Karpas-422 (cell line): ENCODE measurements around the gene LENEP. TPM values are rescaled to one million over a fixed set of nuclear protein-coding genes. Genes with fewer than 3 reads are reported as not detected.

Experiments
- DNase-seq: peaks from one replicate; pipeline ENCODE4 v3.0.0-alpha.2; 2015
- H2AFZ ChIP-seq: fragments of 200-600 bp; sonication (generic); 2 replicates; pipeline ENCODE4 v1.6.1; 2014; ENCODE audit warnings: antibody characterized with exemption, low read length, mixed read lengths
- H3K27ac ChIP-seq: fragments of 200-600 bp; sonication (generic); 2 replicates; pipeline ENCODE4 v1.5.1; 2014; ENCODE audit warnings: mild to moderate bottlenecking, low read length, moderate library complexity
- H3K27me3 ChIP-seq: fragments of 200-600 bp; sonication (generic); 2 replicates; pipeline ENCODE4 v1.6.1; 2014; ENCODE audit warnings: low read length, mixed read lengths
- H3K36me3 ChIP-seq: fragments of 200-600 bp; sonication (generic); 2 replicates; pipeline ENCODE4 v1.6.1; 2014; ENCODE audit warnings: low read length, mixed read lengths; ENCODE audit not compliant: insufficient read depth
- H3K4me1 ChIP-seq: fragments of 200-600 bp; sonication (generic); 2 replicates; pipeline ENCODE4 v1.6.1; 2014; ENCODE audit warnings: mild to moderate bottlenecking, low read length, mixed read lengths
- H3K4me2 ChIP-seq: fragments of 200-600 bp; sonication (generic); 2 replicates; pipeline ENCODE4 v1.6.1; 2014; ENCODE audit warnings: low read length, low read depth, mild to moderate bottlenecking; ENCODE audit not compliant: poor library complexity, severe bottlenecking
- H3K4me3 ChIP-seq: fragments of 200-600 bp; sonication (generic); 2 replicates; pipeline ENCODE4 v1.5.1; 2014; ENCODE audit warnings: mild to moderate bottlenecking, antibody characterized with exemption, low read length, mixed read lengths
- H3K79me2 ChIP-seq: fragments of 200-600 bp; sonication (generic); 2 replicates; pipeline ENCODE4 v1.6.1; 2014; ENCODE audit warnings: mild to moderate bottlenecking, low read length, mixed read lengths
- H3K9ac ChIP-seq: fragments of 200-600 bp; sonication (generic); 2 replicates; pipeline ENCODE4 v1.6.0; 2014; ENCODE audit warnings: low read length
- H3K9me2 ChIP-seq: fragments of 200-600 bp; sonication (generic), shearing (Covaris generic); replicated peaks from 2 replicates; pipeline ENCODE4 v1.6.0; 2014; ENCODE audit warnings: mild to moderate bottlenecking, low read length, moderate library complexity; ENCODE audit not compliant: insufficient read depth
- H3K9me3 ChIP-seq: fragments of 300-700, 200-600 bp; sonication (generic); 2 replicates; pipeline ENCODE4 v1.6.1; 2014; ENCODE audit warnings: low read length, mixed read lengths
- H4K20me1 ChIP-seq: fragments of 200-600 bp; sonication (generic); 2 replicates; pipeline ENCODE4 v1.6.1; 2014; ENCODE audit warnings: mild to moderate bottlenecking, antibody characterized with exemption, low read length, low read depth; ENCODE audit not compliant: insufficient read depth
- total RNA-seq: library from RNA; depleted of rRNA; stranded (reverse); fragments of >200 nt; shearing (Covaris generic); gene quantifications from 2 replicates; pipeline ENCODE4 v1.2.3, GENCODE V29; 2014; ENCODE audit warnings: low replicate concordance

The LENEP gene
- total RNA-seq, 1 experiment from 2014 or later, result 2.6 TPM

DNA sequence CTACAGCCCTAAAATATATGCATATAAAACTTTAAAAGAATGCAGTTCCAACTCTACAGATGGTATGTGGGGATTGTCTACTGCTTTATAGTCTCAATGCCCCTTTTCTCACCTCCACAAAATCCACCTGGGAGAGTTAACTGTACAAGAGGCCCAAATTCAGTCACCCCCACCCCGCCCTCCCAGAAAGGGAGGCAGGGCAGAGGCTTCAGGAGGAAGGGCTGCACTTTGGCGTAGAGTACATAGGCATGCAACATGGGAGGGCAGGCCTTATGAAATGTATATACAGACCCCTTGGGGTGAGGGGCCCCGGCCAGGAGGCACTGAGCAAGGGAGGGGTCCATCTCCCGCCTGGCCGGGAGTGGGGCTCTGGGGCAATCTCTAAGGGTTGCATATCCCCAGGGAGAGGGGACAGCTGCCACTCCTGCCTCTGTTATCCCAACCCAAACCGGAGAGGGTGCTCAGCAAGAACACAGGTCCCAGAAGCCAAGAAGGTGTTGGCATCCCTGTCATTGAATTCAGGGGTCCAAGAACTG is 30.5 kb upstream of the LENEP start:
- H4K20me1 ChIP-seq, result no peaks in the 10 kb centered on the region
- H3K9ac ChIP-seq, result peak overlapping the region; percentile 98
- no peak overlapping the region for H2AFZ ChIP-seq
- H3K9me2 ChIP-seq, result no peaks in the 10 kb centered on the region
- peaks cover 32% of the 10 kb centered on the region for H3K79me2 ChIP-seq
- no peaks in the 10 kb centered on the region for H3K27me3 ChIP-seq
- peak overlapping the region; percentile 87 for H3K27ac ChIP-seq
- H3K4me3 ChIP-seq, result peak overlapping the region; percentile 93
- peak; percentile 59 for DNase-seq
- H3K4me2 ChIP-seq, result peak overlapping the region; percentile 89
- peaks cover 23% of the 10 kb centered on the region for H3K4me1 ChIP-seq
- peaks cover 13% of the 10 kb centered on the region; the same call in 1 of the 2 replicates for H3K36me3 ChIP-seq
- no peaks in the 10 kb centered on the region for H3K9me3 ChIP-seq

DNA sequence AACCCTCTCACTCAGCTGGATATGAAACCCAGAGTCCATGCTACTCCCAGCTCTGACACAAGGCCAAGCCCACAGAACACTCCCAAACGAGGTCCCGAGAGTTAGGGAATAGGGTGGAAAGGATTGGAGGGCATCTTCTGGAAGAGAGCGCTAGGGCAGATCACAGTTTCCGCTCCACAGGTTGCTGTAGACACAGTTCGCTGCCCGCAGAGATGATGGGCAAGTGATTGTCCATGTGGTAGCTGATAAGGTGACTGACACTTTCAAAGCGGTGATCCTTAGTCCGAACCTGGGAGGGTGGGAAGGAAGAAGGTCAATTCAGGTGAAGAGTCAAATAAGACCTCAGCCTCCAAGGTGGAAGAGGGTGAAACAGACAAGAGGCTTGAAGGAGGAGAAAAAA is 29.7 kb upstream of the LENEP start:
- peaks cover 23% of the 10 kb centered on the region for H3K4me1 ChIP-seq
- peak overlapping the region; percentile 93 for H3K4me3 ChIP-seq
- H3K27me3 ChIP-seq, result no peaks in the 10 kb centered on the region
- H3K4me2 ChIP-seq, result peak overlapping the region; percentile 89
- H3K9me2 ChIP-seq, result no peaks in the 10 kb centered on the region
- H3K27ac ChIP-seq, result no peak overlapping the region
- no peaks in the 10 kb centered on the region for H4K20me1 ChIP-seq
- peaks cover 32% of the 10 kb centered on the region for H3K79me2 ChIP-seq
- no peak for DNase-seq
- H2AFZ ChIP-seq, result no peak overlapping the region
- H3K9ac ChIP-seq, result peak overlapping the region; percentile 98
- peaks cover 13% of the 10 kb centered on the region; the same call in 1 of the 2 replicates for H3K36me3 ChIP-seq
- H3K9me3 ChIP-seq, result no peaks in the 10 kb centered on the region

DNA sequence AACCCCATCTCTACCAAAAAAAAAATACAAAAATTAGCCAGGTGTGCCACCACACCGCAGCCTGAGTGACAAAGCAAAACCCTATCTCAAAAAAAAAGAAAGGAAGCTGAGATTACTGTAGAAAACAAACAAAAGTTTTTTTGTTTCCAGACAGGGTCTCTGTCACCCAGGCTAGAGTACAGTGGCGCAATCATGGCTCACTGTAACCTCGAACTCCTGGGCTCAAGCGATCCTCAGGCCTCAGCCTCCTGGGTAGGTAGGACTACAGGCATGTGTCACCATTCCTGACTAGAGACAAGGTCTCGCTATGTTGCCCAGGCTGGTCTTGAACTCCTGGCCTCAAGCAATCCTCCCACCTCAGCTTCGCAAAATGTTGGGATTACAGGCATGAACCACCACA is 29.0 kb upstream of the LENEP start:
- no peak overlapping the region for H2AFZ ChIP-seq
- peaks cover 36% of the 10 kb centered on the region for H3K79me2 ChIP-seq
- H3K27ac ChIP-seq, result no peak overlapping the region
- no peak overlapping the region for H3K4me2 ChIP-seq
- H3K27me3 ChIP-seq, result no peaks in the 10 kb centered on the region
- no peaks in the 10 kb centered on the region for H3K9me3 ChIP-seq
- H3K4me1 ChIP-seq, result peaks cover 28% of the 10 kb centered on the region
- peaks cover 13% of the 10 kb centered on the region; the same call in 1 of the 2 replicates for H3K36me3 ChIP-seq
- no peaks in the 10 kb centered on the region for H3K9me2 ChIP-seq
- H4K20me1 ChIP-seq, result no peaks in the 10 kb centered on the region
- no peak for DNase-seq
- no peak overlapping the region for H3K9ac ChIP-seq
- H3K4me3 ChIP-seq, result no peak overlapping the region

DNA sequence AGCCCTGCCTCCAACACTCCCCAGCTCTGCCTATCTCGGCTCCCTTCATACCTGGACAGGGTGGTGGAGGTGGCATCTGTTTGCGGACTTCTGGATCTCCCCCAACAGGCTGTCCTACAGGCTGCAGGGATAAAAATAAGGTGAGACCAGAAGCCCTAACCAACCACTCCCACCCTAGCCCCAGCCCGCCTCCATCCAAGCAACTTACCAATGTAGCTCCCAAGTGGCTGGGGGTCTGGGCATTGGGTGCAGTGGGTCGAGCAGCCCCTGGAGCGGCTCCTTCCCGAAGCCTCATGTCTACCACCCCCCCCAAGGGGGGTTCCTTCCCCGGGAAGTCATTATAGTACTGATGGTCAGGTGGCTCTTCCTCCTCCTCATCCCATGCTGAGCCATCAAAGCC is 27.3 kb upstream of the LENEP start:
- peaks cover 42% of the 10 kb centered on the region for H3K79me2 ChIP-seq
- H4K20me1 ChIP-seq, result no peaks in the 10 kb centered on the region
- H3K9me3 ChIP-seq, result no peaks in the 10 kb centered on the region
- peaks cover 36% of the 10 kb centered on the region for H3K4me1 ChIP-seq
- no peaks in the 10 kb centered on the region for H3K27me3 ChIP-seq
- H3K9me2 ChIP-seq, result no peaks in the 10 kb centered on the region
- H3K4me3 ChIP-seq, result no peak overlapping the region
- H3K4me2 ChIP-seq, result no peak overlapping the region
- H3K36me3 ChIP-seq, result peaks cover 13% of the 10 kb centered on the region; the same call in 1 of the 2 replicates
- no peak overlapping the region for H3K27ac ChIP-seq
- no peak overlapping the region for H3K9ac ChIP-seq
- no peak overlapping the region for H2AFZ ChIP-seq
- no peak for DNase-seq

DNA sequence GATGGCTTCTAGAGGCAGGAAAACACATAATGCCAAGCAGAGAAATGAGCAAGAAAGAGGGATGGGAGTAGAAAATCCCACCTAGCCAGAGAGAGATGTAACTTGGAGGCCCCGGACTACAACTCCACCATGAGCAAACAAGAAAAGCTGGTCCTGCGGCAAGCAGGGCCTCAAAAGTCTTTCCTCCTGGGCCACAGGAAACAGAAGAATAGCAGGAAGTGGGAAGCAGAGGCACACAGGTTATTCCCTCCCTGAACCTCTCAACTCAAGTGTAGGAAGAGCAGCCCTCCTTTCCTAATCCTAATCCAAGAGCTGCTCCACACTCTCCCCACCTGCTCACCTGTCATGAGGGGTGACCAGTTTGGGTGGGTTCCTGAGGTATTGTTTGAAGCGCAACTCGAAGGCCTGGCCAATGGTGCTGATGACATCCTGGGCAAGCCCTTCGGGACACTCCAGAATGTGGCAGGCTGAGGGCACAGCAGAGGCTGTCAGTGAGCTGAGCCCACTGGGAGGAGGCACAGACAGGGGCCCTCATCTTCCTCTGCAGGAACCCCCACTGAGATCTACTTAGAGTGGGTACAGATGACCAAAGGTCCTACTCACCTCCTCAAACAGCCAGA is 25.9 kb upstream of the LENEP start:
- Histone ChIP-seq H3K79me2 (peaks cover 43% of the 10 kb centered on the region), H3K4me1 (peaks cover 41% of the 10 kb centered on the region)

DNA sequence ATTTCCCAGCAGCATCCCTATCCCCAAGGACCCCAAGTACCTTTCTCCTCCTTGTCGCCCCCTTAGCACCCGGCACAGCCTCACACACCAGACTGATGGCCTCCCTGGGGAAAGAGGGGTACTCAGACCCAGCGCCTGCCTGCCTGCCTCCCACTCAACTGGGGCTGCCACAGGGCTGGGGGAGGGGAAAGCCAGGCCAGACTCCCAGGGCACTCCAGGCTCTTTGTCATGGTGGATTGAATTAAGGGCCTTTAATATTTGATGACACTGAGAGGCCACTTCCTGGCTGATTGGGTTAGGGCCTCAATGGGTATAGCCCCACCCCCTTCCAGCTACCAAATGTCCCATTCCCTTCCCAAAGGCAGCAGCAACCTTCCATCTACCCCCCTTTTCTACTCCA is 24.7 kb upstream of the LENEP start:
- no peak overlapping the region for H3K27ac ChIP-seq

More for the DNA sequence above, 25.9 kb upstream of the LENEP start:
- Histone ChIP-seq H3K9me2 (no peaks in the 10 kb centered on the region), H3K9ac (no peak overlapping the region), H4K20me1 (no peaks in the 10 kb centered on the region), H3K4me3 (no peak overlapping the region), H3K4me2 (no peak overlapping the region), H3K9me3 (no peaks in the 10 kb centered on the region), H3K27ac (no peak overlapping the region), H3K27me3 (no peaks in the 10 kb centered on the region), H2AFZ (no peak overlapping the region), H3K36me3 (peaks cover 13% of the 10 kb centered on the region; the same call in 1 of the 2 replicates)
- DNase-seq, result no peak

DNA sequence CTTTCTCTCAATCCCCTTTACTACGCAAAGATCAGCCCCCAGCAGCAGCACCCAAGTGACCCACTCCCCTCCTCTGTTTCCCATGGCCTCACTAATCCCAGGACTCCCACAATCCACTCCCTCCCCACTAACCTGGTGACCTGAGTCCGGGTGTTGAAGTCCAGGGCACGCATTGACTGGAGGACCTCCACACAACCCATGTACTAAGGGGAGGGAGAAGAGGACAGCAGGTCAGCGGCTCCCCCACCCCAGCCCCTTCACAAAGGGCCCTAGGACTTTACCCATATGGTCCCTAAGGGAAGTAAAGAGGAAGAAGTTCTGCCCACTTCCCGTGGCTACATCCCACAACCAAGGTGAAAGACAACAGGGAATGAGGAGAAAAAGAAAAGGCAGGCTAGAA is 24.1 kb upstream of the LENEP start:
- Histone ChIP-seq H3K4me1 (peaks cover 39% of the 10 kb centered on the region), H3K9ac (no peak overlapping the region), H3K4me2 (no peak overlapping the region), H3K4me3 (no peak overlapping the region), H3K27me3 (no peaks in the 10 kb centered on the region), H3K36me3 (peaks cover 5% of the 10 kb centered on the region; the same call in 1 of the 2 replicates), H2AFZ (no peak overlapping the region), H3K9me2 (no peaks in the 10 kb centered on the region), H3K79me2 (peaks cover 41% of the 10 kb centered on the region), H3K9me3 (no peaks in the 10 kb centered on the region), H4K20me1 (no peaks in the 10 kb centered on the region), H3K27ac (no peak overlapping the region)
- DNase-seq, result no peak

More for the DNA sequence above, 24.7 kb upstream of the LENEP start:
- peaks cover 41% of the 10 kb centered on the region for H3K79me2 ChIP-seq
- no peak overlapping the region for H3K4me2 ChIP-seq
- no peak for DNase-seq
- no peaks in the 10 kb centered on the region for H3K9me3 ChIP-seq
- peaks cover 8% of the 10 kb centered on the region; the same call in 1 of the 2 replicates for H3K36me3 ChIP-seq
- no peaks in the 10 kb centered on the region for H4K20me1 ChIP-seq
- no peak overlapping the region for H2AFZ ChIP-seq
- H3K9ac ChIP-seq, result no peak overlapping the region
- peaks cover 40% of the 10 kb centered on the region for H3K4me1 ChIP-seq
- H3K27me3 ChIP-seq, result no peaks in the 10 kb centered on the region
- H3K4me3 ChIP-seq, result no peak overlapping the region
- no peaks in the 10 kb centered on the region for H3K9me2 ChIP-seq

DNA sequence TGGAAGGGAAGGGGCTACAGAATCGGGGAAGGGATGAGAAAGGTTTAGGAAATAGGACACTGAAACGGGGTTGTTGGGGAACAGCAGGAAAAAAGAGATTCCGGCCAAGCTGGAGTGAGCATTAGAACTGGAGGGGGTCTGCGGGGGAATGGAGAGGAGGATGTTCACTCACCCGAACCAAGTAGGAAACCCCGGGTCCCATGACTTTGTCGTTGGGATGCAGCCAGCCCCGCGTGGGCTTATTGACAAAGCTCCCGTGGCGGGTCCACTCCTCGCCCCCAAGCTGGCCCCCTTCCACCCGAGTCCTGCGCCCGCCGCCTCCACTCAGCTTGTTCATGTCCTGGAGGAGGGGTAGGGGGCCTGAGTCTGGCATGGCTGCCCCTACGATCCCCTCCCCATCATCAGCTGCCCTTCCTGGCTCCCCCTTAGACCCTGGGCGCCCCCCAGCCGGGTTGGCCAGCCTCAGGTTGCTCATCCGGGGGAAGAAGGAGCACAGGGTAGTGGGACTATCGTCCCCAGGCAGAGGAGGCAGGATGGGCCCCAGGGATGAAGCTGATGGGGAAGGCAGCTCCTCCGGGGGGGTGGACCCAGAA is 23.4 kb upstream of the LENEP start:
- peaks cover 39% of the 10 kb centered on the region for H3K4me1 ChIP-seq
- H2AFZ ChIP-seq, result no peak overlapping the region
- no peaks in the 10 kb centered on the region for H3K27me3 ChIP-seq
- peaks cover 42% of the 10 kb centered on the region for H3K79me2 ChIP-seq
- DNase-seq, result no peak
- H3K9me3 ChIP-seq, result no peaks in the 10 kb centered on the region
- no peak overlapping the region for H3K27ac ChIP-seq
- H4K20me1 ChIP-seq, result no peaks in the 10 kb centered on the region
- H3K4me2 ChIP-seq, result peak overlapping the region; percentile 55
- H3K9ac ChIP-seq, result peak overlapping the region; percentile 53
- peak overlapping the region; percentile 30; the same call in 1 of the 2 replicates for H3K4me3 ChIP-seq
- H3K9me2 ChIP-seq, result no peaks in the 10 kb centered on the region
- peaks cover 5% of the 10 kb centered on the region; the same call in 1 of the 2 replicates for H3K36me3 ChIP-seq
